Astrocyte (in vitro differentiated cells and primary cell): ENCODE data around the gene NUP93. TPM values are rescaled to one million over a fixed set of nuclear protein-coding genes. Genes with fewer than 3 reads are reported as not detected.

ENCODE experiments used
- DNase-seq: peaks from one replicate; pipeline ENCODE4 v3.0.0-alpha.2; 2010; ENCODE audit warnings: low read depth
- FAIRE-seq: peaks from 2 replicates; lab custom pipeline; 2011; peaks lifted over from hg19 to GRCh38; lab: Jason Lieb, UNC
- H2AFZ ChIP-seq: 2 replicates; pipeline ENCODE4 v1.6.0; 2012; ENCODE audit warnings: low read depth, low read length, inconsistent platforms
- H3K27ac ChIP-seq: 2 replicates; pipeline ENCODE4 v1.5.1; 2011; ENCODE audit warnings: low read depth, low read length, inconsistent platforms
- H3K27me3 ChIP-seq: 2 replicates; pipeline ENCODE4 v1.6.0; 2011; ENCODE audit warnings: low read length, inconsistent platforms; ENCODE audit not compliant: insufficient read depth
- H3K36me3 ChIP-seq: 2 replicates; pipeline ENCODE4 v1.5.1; 2011; ENCODE audit warnings: low read length, inconsistent platforms; ENCODE audit not compliant: insufficient read depth
- H3K4me1 ChIP-seq: 2 replicates; pipeline ENCODE4 v1.5.1; 2011; ENCODE audit warnings: low read length, inconsistent platforms; ENCODE audit not compliant: insufficient read depth
- H3K4me2 ChIP-seq: 2 replicates; pipeline ENCODE4 v1.6.0; 2012; ENCODE audit warnings: low read length, inconsistent platforms
- H3K4me3 ChIP-seq: 2 replicates; pipeline ENCODE4 v1.5.1; 2011; ENCODE audit warnings: low read depth, mild to moderate bottlenecking, low read length, inconsistent platforms; ENCODE audit not compliant: insufficient read depth
- H3K79me2 ChIP-seq: 2 replicates; pipeline ENCODE4 v1.6.0; 2012; ENCODE audit warnings: mild to moderate bottlenecking, low read length, inconsistent platforms; ENCODE audit not compliant: insufficient read depth
- H3K9ac ChIP-seq: 2 replicates; pipeline ENCODE4 v1.6.0; 2012; ENCODE audit warnings: mild to moderate bottlenecking, low read length, inconsistent platforms
- H3K9me3 ChIP-seq: 2 replicates; pipeline ENCODE4 v1.5.1; 2012; ENCODE audit warnings: low read depth, mild to moderate bottlenecking, low read length, inconsistent platforms; ENCODE audit not compliant: insufficient read depth
- H4K20me1 ChIP-seq: 2 replicates; pipeline ENCODE4 v1.6.0; 2012; ENCODE audit warnings: low read length, inconsistent platforms; ENCODE audit not compliant: insufficient read depth
- H3K27ac Mint-ChIP-seq: one replicate; pipeline ENCODE4 v1.8.0; 2021; ENCODE audit warnings: mild to moderate bottlenecking, mixed read lengths; ENCODE audit not compliant: unreplicated experiment
- H3K27me3 Mint-ChIP-seq: one replicate; pipeline ENCODE4 v1.8.0; 2021; ENCODE audit warnings: low read depth, mixed read lengths; ENCODE audit not compliant: unreplicated experiment
- H3K36me3 Mint-ChIP-seq: one replicate; pipeline ENCODE4 v1.8.0; 2021; ENCODE audit warnings: low read depth, mixed read lengths; ENCODE audit not compliant: unreplicated experiment
- H3K4me1 Mint-ChIP-seq: one replicate; pipeline ENCODE4 v1.8.0; 2021; ENCODE audit warnings: low read depth, mixed read lengths; ENCODE audit not compliant: unreplicated experiment
- H3K4me3 Mint-ChIP-seq: one replicate; pipeline ENCODE4 v1.8.0; 2021; ENCODE audit warnings: mild to moderate bottlenecking, moderate library complexity, mixed read lengths; ENCODE audit not compliant: unreplicated experiment
- H3K9me3 Mint-ChIP-seq: one replicate; pipeline ENCODE4 v1.8.0; 2021; ENCODE audit warnings: mild to moderate bottlenecking, mixed read lengths; ENCODE audit not compliant: unreplicated experiment
- CTCF ChIP-seq: IDR thresholded peaks from 2 replicates; pipeline ENCODE4 v1.5.1; 2011; ENCODE audit warnings: low read depth, mild to moderate bottlenecking, inconsistent platforms, low read length, moderate library complexity; ENCODE audit not compliant: insufficient read depth
- EZH2 ChIP-seq: IDR thresholded peaks from 2 replicates; pipeline ENCODE4 v1.6.1; 2012; ENCODE audit warnings: mild to moderate bottlenecking, low read length, inconsistent platforms; ENCODE audit not compliant: insufficient read depth
- total RNA-seq: library from RNA; stranded (reverse); gene quantifications from 2 replicates; pipeline ENCODE4 v1.2.1, GENCODE V29; 2021

Gene NUP93
- total RNA-seq, 1 donor from 2014 or later, result 89.3 TPM

- Histone ChIP-seq H3K4me2 (no peak overlapping the region), H3K27me3 (no peaks in the 10 kb centered on the region), H3K9ac (no peak overlapping the region), H3K36me3 (no peaks in the 10 kb centered on the region), H4K20me1 (no peaks in the 10 kb centered on the region), H3K79me2 (no peaks in the 10 kb centered on the region), H3K4me1 (no peaks in the 10 kb centered on the region), H3K4me3 (no peak overlapping the region), H3K27ac (no peak overlapping the region), H3K9me3 (no peaks in the 10 kb centered on the region), H2AFZ (no peak overlapping the region)
- Mint-ChIP-seq H3K4me3 (no peak overlapping the region), H3K9me3 (no peaks in the 10 kb centered on the region), H3K4me1 (no peaks in the 10 kb centered on the region), H3K27me3 (peaks cover 11% of the 10 kb centered on the region), H3K36me3 (no peaks in the 10 kb centered on the region), H3K27ac (no peak overlapping the region)
- FAIRE-seq, result no peak
- DNase-seq, result no peak
- TF ChIP-seq EZH2 (no peak), CTCF (no peak)
These were observed 29.7 kb upstream of the NUP93 start for GRCh38 chr16:56700195-56700594.

GRCh38 chr16:56700631-56701030 lies 29.3 kb upstream of the NUP93 start:
- FAIRE-seq, result no peak
- Mint-ChIP-seq H3K36me3 (no peaks in the 10 kb centered on the region), H3K27ac (no peak overlapping the region), H3K4me1 (no peaks in the 10 kb centered on the region), H3K27me3 (peaks cover 11% of the 10 kb centered on the region), H3K9me3 (no peaks in the 10 kb centered on the region), H3K4me3 (no peak overlapping the region)
- H3K36me3 ChIP-seq, result no peaks in the 10 kb centered on the region
- no peak overlapping the region for H3K27ac ChIP-seq
- no peaks in the 10 kb centered on the region for H4K20me1 ChIP-seq
- no peak for DNase-seq
- H3K4me3 ChIP-seq, result no peak overlapping the region
- TF ChIP-seq CTCF (no peak), EZH2 (no peak)
- H3K4me2 ChIP-seq, result no peak overlapping the region
- no peaks in the 10 kb centered on the region for H3K27me3 ChIP-seq
- no peak overlapping the region for H3K9ac ChIP-seq
- no peak overlapping the region for H2AFZ ChIP-seq
- H3K79me2 ChIP-seq, result no peaks in the 10 kb centered on the region
- H3K4me1 ChIP-seq, result no peaks in the 10 kb centered on the region
- no peaks in the 10 kb centered on the region for H3K9me3 ChIP-seq

GRCh38 chr16:56701534-56701933 lies 28.4 kb upstream of the NUP93 start:
- H3K4me1 Mint-ChIP-seq, result no peaks in the 10 kb centered on the region
- no peak for FAIRE-seq
- Histone ChIP-seq H2AFZ (no peak overlapping the region), H3K79me2 (no peaks in the 10 kb centered on the region), H3K27ac (no peak overlapping the region), H3K9me3 (no peaks in the 10 kb centered on the region), H3K4me2 (no peak overlapping the region), H3K4me1 (no peaks in the 10 kb centered on the region), H4K20me1 (no peaks in the 10 kb centered on the region), H3K4me3 (no peak overlapping the region), H3K27me3 (no peaks in the 10 kb centered on the region), H3K36me3 (no peaks in the 10 kb centered on the region), H3K9ac (no peak overlapping the region)
- H3K36me3 Mint-ChIP-seq, result no peaks in the 10 kb centered on the region
- DNase-seq, result no peak
- H3K9me3 Mint-ChIP-seq, result no peaks in the 10 kb centered on the region
- TF ChIP-seq CTCF (no peak), EZH2 (no peak)
- H3K4me3 Mint-ChIP-seq, result no peak overlapping the region
- peaks cover 11% of the 10 kb centered on the region for H3K27me3 Mint-ChIP-seq
- no peak overlapping the region for H3K27ac Mint-ChIP-seq
